B cell (primary cell): ENCODE results near the gene AFF2. TPM values are rescaled to one million over a fixed set of nuclear protein-coding genes. Genes with fewer than 3 reads are reported as not detected.

ENCODE experiments used
- ATAC-seq: fragments of 200-7000 bp; cut with Tn5 transposase; one replicate; pipeline ENCODE4 v1.10.0; 2021; ENCODE audit warnings: low read depth, mild to moderate bottlenecking, moderate number of reproducible peaks, moderate library complexity
- CTCF ChIA-PET: fragments of 350-600 bp; sonication (Branson Sonifier 250); formaldehyde crosslinking; loops from one replicate; lab custom pipeline; 2021; ENCODE audit warnings: antibody characterized with exemption, inconsistent platforms; lab: Charles Lee
- POLR2A ChIA-PET: fragments of 350-600 bp; sonication (Branson Sonifier 250); formaldehyde crosslinking; loops from one replicate; lab custom pipeline; 2021; ENCODE audit warnings: antibody characterized with exemption; lab: Charles Lee
- DNase-seq: peaks from one replicate; pipeline ENCODE4 v3.0.0; 2013
- H2AFZ ChIP-seq: 2 replicates; pipeline ENCODE4 v1.6.1; 2012; ENCODE audit warnings: mild to moderate bottlenecking, low read depth, low read length; ENCODE audit not compliant: insufficient read depth, poor library complexity, severe bottlenecking
- H3K27ac ChIP-seq, 2 donors: 1 replicate in 1 of 2; 2 replicates in 1 of 2; pipeline ENCODE4 v1.5.1; 2012 to 2013; ENCODE audit warnings: low read length in 2 of 2, mild to moderate bottlenecking in 2 of 2, moderate library complexity in 1 of 2
- H3K27me3 ChIP-seq, 4 experiments: fragments of 200-600 bp in 1 of 4; sonication (generic) in 1 of 4; replicated peaks in 1 of 4; 1 replicate in 2 of 4; 2 replicates in 2 of 4; pipeline versions ENCODE4 v1.6.1 to v1.7.0; 2013 to 2016; ENCODE audit warnings: low read length in 3 of 4, mild to moderate bottlenecking in 2 of 4, mixed read lengths in 1 of 4, moderate library complexity in 1 of 4; ENCODE audit not compliant: insufficient read depth in 4 of 4, control insufficient read depth in 3 of 4; ENCODE audit errors: control extremely low read depth in 1 of 4
- H3K36me3 ChIP-seq, 2 experiments: replicated peaks in 1 of 2; 1 replicate in 1 of 2; 2 replicates in 1 of 2; pipeline versions ENCODE4 v1.6.1 to v1.7.1; 2013; ENCODE audit warnings: low read length in 1 of 2; ENCODE audit not compliant: insufficient read depth in 2 of 2, control insufficient read depth in 1 of 2; ENCODE audit errors: control extremely low read depth in 1 of 2, extremely low read depth in 1 of 2
- H3K4me1 ChIP-seq, 2 donors: fragments of 200-600 bp in 1 of 2; sonication (generic) in 1 of 2; 1 replicate in 1 of 2; 2 replicates in 1 of 2; pipeline versions ENCODE4 v1.5.1 to v1.6.1; 2013 to 2017; ENCODE audit warnings: low read length in 2 of 2; ENCODE audit not compliant: control insufficient read depth in 2 of 2, insufficient read depth in 2 of 2
- H3K4me2 ChIP-seq: replicated peaks from 2 replicates; pipeline ENCODE3; 2012; ENCODE audit warnings: mild to moderate bottlenecking, low read depth, low read length; ENCODE audit not compliant: poor library complexity, severe bottlenecking
- H3K4me3 ChIP-seq, 5 experiments: fragments of 200-600 bp in 1 of 5; sonication (generic) in 1 of 5; 1 replicate in 3 of 5; 2 replicates in 2 of 5; pipeline versions ENCODE4 v1.5.1 to v1.7.0; 2011 to 2016; ENCODE audit warnings: low read length in 4 of 5, mild to moderate bottlenecking in 4 of 5, low read depth in 2 of 5, control low read depth in 1 of 5, moderate library complexity in 1 of 5; ENCODE audit not compliant: insufficient read depth in 1 of 5; ENCODE audit errors: control extremely low read depth in 1 of 5, extremely low read depth in 1 of 5
- H3K79me2 ChIP-seq: fragments of 200-600 bp; sonication (generic); one replicate; pipeline ENCODE4 v1.6.0; 2016; ENCODE audit warnings: low read length; ENCODE audit not compliant: control insufficient read depth, insufficient read depth
- H3K9ac ChIP-seq: fragments of 200-600 bp; sonication (generic); 2 replicates; pipeline ENCODE4 v1.6.1; 2017; ENCODE audit warnings: mild to moderate bottlenecking, low read length, moderate library complexity
- H3K9me3 ChIP-seq, 3 donors: one replicate each; pipeline versions ENCODE4 v1.6.1 to v1.7.1; 2013; ENCODE audit warnings: low read length in 2 of 3; ENCODE audit not compliant: control insufficient read depth in 2 of 3, insufficient read depth in 1 of 3; ENCODE audit errors: control extremely low read depth in 1 of 3
- H4K20me1 ChIP-seq: 2 replicates; pipeline ENCODE4 v1.6.0; 2012; ENCODE audit warnings: mild to moderate bottlenecking, low read length; ENCODE audit not compliant: insufficient read depth, control insufficient read depth, poor library complexity, severe bottlenecking
- H3K27ac Mint-ChIP-seq: one replicate; pipeline ENCODE4 v1.8.0; 2021; ENCODE audit warnings: mixed read lengths
- H3K27me3 Mint-ChIP-seq: one replicate; pipeline ENCODE4 v1.8.0; 2021; ENCODE audit warnings: mixed read lengths
- H3K4me1 Mint-ChIP-seq: one replicate; pipeline ENCODE4 v1.8.0; 2021; ENCODE audit warnings: mixed read lengths
- H3K4me3 Mint-ChIP-seq: one replicate; pipeline ENCODE4 v1.8.0; 2021; ENCODE audit warnings: mixed read lengths
- H3K9me3 Mint-ChIP-seq: one replicate; pipeline ENCODE4 v1.8.0; 2022; ENCODE audit warnings: mixed read lengths; ENCODE audit not compliant: insufficient read depth
- CTCF ChIP-seq: fragments of 200-600 bp; IDR thresholded peaks from one replicate; pipeline ENCODE4 v1.8.0; 2022; ENCODE audit warnings: antibody characterized with exemption, mild to moderate bottlenecking
- EZH2 ChIP-seq: IDR thresholded peaks from 2 replicates; pipeline ENCODE4 v1.6.1; 2012; ENCODE audit warnings: borderline replicate concordance, low read depth, mild to moderate bottlenecking, moderate library complexity, low read length; ENCODE audit not compliant: insufficient read depth, poor library complexity, severe bottlenecking
- WGBS: methylation state at CpG from one replicate; pipeline ENCODE4 v1.1.5; 2013; ENCODE audit warnings: missing lambda C conversion rate; ENCODE audit not compliant: insufficient coverage; 5-methylcytosine and 5-hydroxymethylcytosine counted together
- intact Hi-C: fragments of 100-400 bp; cut with micrococcal nuclease; formaldehyde crosslinking; loops from one replicate; pipeline ENCODE4 v1.10.0; 2022
- polyA plus RNA-seq: library from polyadenylated mRNA; depleted of rRNA; stranded (reverse); fragments of >200 nt; gene quantifications from 2 replicates; pipeline ENCODE4 v1.2.3, GENCODE V29; 2012
- total RNA-seq, 2 donors: library from RNA; stranded (reverse); fragments of 120-200 nt in 1 of 2; gene quantifications; 1 replicate in 1 of 2; 2 replicates in 1 of 2; pipeline versions ENCODE4 v1.2.3 to v1.2.4, GENCODE V29; 2013 to 2022

AFF2 gene
- total and polyA plus RNA-seq, 2 donors (not counting 1 experiment from before 2014, with no cell fraction given): 0.06 to 12.0 TPM

GRCh38 chrX:148929686-148930085, 429.3 kb downstream of the AFF2 start:
- H3K27me3 Mint-ChIP-seq: no peaks in the 10 kb centered on the region
- WGBS: no CpG with 5 or more reads among the region's 3 CpGs
- no peak overlapping the region for H3K27ac Mint-ChIP-seq
- Histone ChIP-seq H3K4me3 (no peak overlapping the region), H3K9ac (no peak overlapping the region), H3K9me3 (no peaks in the 10 kb centered on the region), H3K27me3 (no peaks in the 10 kb centered on the region), H3K4me2 (no peak overlapping the region), H3K79me2 (no peaks in the 10 kb centered on the region), H3K36me3 (no peaks in the 10 kb centered on the region), H2AFZ (no peak overlapping the region), H4K20me1 (no peaks in the 10 kb centered on the region), H3K4me1 (no peaks in the 10 kb centered on the region), H3K27ac (no peak overlapping the region)
- H3K4me1 Mint-ChIP-seq: no peaks in the 10 kb centered on the region
- H3K4me3 Mint-ChIP-seq: no peak overlapping the region
- H3K9me3 Mint-ChIP-seq: no peaks in the 10 kb centered on the region
- POLR2A ChIA-PET: no interaction called here
- no peak for ATAC-seq
- TF ChIP-seq CTCF (no peak), EZH2 (no peak)
- intact Hi-C loops: no loop called here
- CTCF ChIA-PET: no interaction called here
- DNase-seq: no peak

- H3K36me3 ChIP-seq: no peaks in the 10 kb centered on the region
- H3K9me3 ChIP-seq: no peaks in the 10 kb centered on the region
- H3K4me1 ChIP-seq: no peaks in the 10 kb centered on the region
- Mint-ChIP-seq H3K4me1 (no peaks in the 10 kb centered on the region), H3K27ac (no peak overlapping the region), H3K9me3 (no peaks in the 10 kb centered on the region), H3K4me3 (no peak overlapping the region), H3K27me3 (no peaks in the 10 kb centered on the region)
- no peaks in the 10 kb centered on the region for H3K79me2 ChIP-seq
- TF ChIP-seq CTCF: no peak
- no peak for TF ChIP-seq EZH2
- H2AFZ ChIP-seq: no peak overlapping the region
- ATAC-seq: no peak
- H4K20me1 ChIP-seq: no peaks in the 10 kb centered on the region
- H3K4me2 ChIP-seq: no peak overlapping the region
- POLR2A ChIA-PET: no interaction called here
- no peaks in the 10 kb centered on the region for H3K27me3 ChIP-seq
- intact Hi-C loops: no loop called here
- no peak for DNase-seq
- no CpG with 5 or more reads among the region's 2 CpGs for WGBS
- CTCF ChIA-PET: no interaction called here
- no peak overlapping the region for H3K27ac ChIP-seq
- H3K4me3 ChIP-seq: no peak overlapping the region
- H3K9ac ChIP-seq: no peak overlapping the region
Measured at GRCh38 chrX:148930206-148930729, 429.9 kb downstream of the AFF2 start.
